NCI-H2029 treated with DMSO at 0.1 percent for 48 hours (cell line): ENCODE results near the gene LRRN2.
"Not testable (repeated sequence)": the region's sequence is repeated elsewhere in the genome, so short reads cannot be mapped to it uniquely, and the experiment has no call there.

ENCODE experiments used
- DNase-seq: peaks from one replicate; lab custom pipeline; 2025; lab: John Stamatoyannopoulos, UW

Gene LRRN2

GRCh38 chr1:204574016-204574864 is 111.3 kb downstream of the LRRN2 start:
- DNase-seq, result no peak

DNA sequence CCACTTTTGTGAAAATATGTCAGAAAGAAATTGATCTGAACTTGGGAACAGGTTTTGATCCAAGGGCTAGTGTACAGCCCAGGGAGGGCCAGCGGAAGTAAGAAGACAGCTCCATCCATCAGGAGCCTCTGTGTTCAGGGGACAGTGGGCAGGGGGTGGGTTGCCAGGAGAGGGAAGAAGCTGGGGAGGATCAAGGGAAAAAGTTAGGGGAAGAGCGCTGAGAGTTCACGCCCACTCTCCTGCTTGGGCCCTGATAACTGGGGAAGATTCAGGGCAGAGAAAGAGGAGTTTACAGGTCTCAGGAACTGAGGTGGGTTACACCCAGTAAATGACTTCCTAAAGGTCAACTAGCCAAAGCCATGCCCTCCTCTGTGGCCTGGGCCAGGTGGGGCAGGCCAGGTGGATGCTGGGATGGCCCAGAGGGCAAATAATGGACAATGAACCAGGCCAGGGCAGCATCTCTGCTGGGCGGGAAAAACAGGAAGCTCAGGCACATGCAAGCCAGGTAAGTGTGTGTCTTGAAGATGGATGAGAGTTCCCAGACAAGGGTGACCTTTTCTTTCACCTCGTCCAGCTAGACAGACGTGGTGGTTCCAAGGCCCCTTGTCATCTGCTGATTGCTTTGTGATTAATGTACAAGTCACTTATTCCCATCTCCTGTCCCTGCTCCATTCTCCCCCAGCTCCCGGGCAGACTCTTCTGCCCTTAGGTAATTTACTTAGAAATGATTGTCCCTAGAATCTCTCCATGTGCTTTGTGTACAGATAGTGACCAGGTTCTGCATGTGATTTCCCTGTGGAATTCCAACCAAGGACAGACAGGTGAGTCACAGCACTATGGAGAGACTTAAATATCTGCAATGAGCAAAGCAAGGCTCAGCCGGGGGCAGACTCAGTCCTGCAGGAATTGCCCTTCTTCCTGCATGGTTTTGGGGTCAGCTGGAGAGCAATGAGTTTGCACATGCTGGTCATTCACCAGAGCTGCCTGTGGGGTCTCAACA is 112.3 kb downstream of the LRRN2 start:
- DNase-seq, result no peak

- no peak for DNase-seq
Observed at GRCh38 chr1:204571631-204572030, 113.9 kb downstream of the LRRN2 start.

- no peak for DNase-seq
Observed at GRCh38 chr1:204571128-204571527, 114.4 kb downstream of the LRRN2 start.

GRCh38 chr1:204570021-204570420 is 115.5 kb downstream of the LRRN2 start:
- DNase-seq, result not testable (repeated sequence)

DNA sequence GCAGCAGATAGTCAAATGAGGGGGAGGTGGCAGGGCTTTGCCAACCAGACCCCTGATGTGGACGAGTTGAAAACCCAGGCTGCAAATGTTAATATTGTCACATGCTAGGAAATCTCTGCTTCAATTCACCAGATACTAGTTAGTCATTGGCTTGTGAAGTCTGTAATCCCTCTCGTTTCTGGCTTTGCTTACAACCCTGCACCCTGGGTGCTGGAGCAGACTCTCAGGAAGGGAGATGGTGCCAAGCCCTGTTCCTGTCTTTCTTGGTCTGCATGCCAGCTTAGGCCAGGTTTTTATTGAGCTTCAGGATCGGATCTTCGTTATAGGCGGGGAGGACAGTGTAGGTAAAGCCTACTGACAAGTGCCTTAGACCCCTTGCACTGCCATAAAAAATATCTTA is 116.1 kb downstream of the LRRN2 start:
- no peak for DNase-seq

- no peak for DNase-seq
Observed at GRCh38 chr1:204568576-204569315, 116.8 kb downstream of the LRRN2 start.
